NOMO-1 (cell line): ENCODE results near the gene ST8SIA2.

Source experiments
- DNase-seq, 2 experiments: peaks; one replicate each; lab custom pipeline; 2025; ENCODE audit not compliant: unreplicated experiment in 2 of 2; lab: John Stamatoyannopoulos, UW

The ST8SIA2 gene

GRCh38 chr15:92480361-92480760 is 86.7 kb downstream of the ST8SIA2 start:
- no peak for DNase-seq

GRCh38 chr15:92485441-92485840 is 91.8 kb downstream of the ST8SIA2 start:
- DNase-seq, result no peak

DNA sequence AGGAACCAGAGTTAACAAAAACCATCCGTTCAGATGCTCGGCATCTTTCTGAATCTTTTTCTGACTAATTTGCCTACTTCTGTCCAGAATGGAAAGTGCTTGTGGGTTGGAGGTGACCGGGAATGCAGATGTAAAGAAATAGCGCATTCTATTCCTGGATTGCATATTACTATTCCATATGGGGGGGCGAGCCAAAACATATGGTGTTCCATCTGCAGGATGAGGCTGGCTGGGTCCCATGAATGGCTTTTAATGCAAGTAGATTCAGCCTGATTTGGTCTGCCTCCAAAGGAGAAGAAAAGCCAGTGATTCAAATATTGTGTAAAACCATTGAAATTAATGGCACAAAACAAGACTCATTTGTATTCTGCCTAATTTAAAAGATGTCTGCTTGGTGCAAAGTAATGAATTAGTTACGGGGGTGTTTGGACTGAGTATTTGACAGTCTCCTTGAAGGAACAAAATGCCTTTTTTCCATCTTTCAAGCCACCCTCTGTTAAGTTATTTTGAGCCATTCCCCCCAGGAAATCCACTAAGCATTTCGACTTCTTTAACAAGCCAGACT is 99.0 kb downstream of the ST8SIA2 start:
- DNase-seq, result no peak

GRCh38 chr15:92494806-92495336 is 101.2 kb downstream of the ST8SIA2 start:
- no peak for DNase-seq

DNA sequence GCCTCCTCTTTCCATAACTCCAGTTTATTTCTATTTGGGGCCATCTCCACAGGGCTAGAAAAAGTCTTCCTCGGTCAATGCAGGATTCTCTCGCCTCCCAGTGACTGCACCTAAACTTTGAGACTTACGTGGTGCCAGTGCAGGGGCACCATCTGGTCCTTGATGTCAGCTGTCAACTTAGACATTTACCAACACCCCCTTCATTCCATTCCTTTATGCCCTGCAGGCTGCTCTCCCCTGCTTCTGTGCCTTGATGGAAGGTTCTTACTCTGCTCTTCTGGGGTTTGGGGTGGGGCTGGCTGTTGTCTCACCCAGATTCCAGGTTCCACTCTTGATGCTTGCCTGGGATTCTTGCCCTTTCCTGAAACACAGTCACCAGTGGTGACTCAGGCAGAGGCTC is 101.8 kb downstream of the ST8SIA2 start:
- no peak for DNase-seq

- no peak for DNase-seq
Observed at GRCh38 chr15:92499731-92500530, 106.2 kb downstream of the ST8SIA2 start.

GRCh38 chr15:92502336-92502735 is 108.7 kb downstream of the ST8SIA2 start:
- DNase-seq, result no peak

GRCh38 chr15:92502930-92503857 is 109.5 kb downstream of the ST8SIA2 start:
- DNase-seq, result no peak

GRCh38 chr15:92503889-92504288 is 110.2 kb downstream of the ST8SIA2 start:
- no peak for DNase-seq

DNA sequence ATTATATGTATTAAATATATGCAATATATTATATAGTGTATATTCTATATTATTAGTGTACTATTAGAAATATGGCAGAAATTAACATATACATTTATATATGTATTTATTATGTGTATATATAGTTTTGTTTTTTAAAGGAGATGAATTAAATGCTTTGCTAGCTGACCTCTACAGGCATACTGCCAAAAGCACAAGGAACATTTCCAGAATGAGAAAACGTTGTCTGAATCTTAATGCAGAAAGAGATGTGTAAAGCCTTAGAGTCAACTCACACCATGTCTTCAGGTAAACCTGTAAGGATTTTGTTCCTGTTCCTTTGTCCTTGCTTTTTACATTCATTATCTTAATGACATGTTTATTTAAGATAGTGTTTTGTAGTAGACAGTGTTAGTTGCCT is 111.9 kb downstream of the ST8SIA2 start:
- DNase-seq, result no peak

DNA sequence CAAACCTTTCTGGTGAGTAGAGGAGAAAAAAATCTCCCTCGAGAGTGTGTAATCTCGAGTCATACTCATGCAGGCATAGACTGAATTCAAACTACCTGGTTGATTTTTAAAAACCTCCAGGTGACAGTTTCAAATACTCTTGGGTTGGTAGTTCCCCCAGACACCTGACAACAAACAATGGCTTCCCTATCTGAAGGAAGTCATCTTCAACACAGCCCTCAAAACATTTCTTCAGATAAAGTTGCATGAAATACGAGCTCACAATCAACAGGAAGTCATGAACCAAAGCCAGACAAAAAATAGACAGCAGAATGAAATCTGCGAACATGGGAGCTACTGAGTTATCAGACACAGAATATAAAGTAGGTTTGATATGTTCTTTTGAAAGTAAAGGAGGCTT is 112.8 kb downstream of the ST8SIA2 start:
- DNase-seq, result no peak

- DNase-seq, result no peak
Observed at GRCh38 chr15:92510163-92510882, 116.6 kb downstream of the ST8SIA2 start.
